GM12874 (cell line): Measurements from ENCODE around the gene CYP26C1.

Source experiments
- CTCF ChIP-seq: IDR thresholded peaks from 2 replicates; pipeline ENCODE4 v1.5.1; 2011; ENCODE audit warnings: low read depth, mild to moderate bottlenecking, control low read depth, low read length, moderate library complexity; ENCODE audit not compliant: insufficient read depth

Gene CYP26C1

DNA sequence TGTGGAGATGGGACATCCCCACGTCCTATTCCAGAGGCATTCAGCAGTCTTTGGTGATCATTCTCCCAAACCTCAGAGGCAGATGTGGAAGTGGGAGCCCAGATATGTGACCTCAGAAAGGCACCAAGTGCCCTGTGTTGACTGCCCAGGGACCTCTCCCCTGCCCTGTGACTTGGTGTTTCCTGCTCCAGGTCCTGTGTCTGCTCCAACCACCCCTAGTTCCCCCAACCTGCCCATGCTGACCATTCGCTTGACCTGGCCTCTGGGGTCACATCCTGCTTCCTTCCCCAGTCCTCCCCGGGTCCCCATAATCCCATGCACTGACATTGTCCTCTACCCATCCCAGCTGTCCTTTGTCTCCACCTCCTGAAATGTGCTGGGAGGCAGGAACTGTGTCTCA lies 20.7 kb downstream of the CYP26C1 start:
- no peak for TF ChIP-seq CTCF

DNA sequence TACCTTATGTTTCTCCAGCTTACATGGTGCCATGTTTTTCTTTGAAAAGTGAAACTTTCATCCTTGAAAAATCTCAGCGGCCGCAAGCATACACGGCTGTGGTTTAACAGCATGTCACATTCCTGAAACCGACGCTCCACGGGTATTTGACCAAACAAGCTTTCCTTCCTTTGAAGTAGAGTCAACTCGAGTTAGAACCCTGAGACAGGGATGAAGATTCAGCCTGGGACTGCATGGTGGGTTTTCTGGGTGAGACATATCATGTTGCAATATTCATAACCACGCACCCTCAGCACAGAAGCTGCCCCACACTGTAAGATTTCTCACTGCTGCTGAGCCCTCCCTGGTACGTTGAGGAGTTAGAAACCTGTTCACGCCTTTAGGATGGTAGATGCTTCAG lies 21.2 kb downstream of the CYP26C1 start:
- no peak for TF ChIP-seq CTCF

GRCh38 chr10:93083743-93084539 lies 23.3 kb downstream of the CYP26C1 start:
- TF ChIP-seq CTCF, result no peak

- TF ChIP-seq CTCF, result no peak
These were observed 24.8 kb downstream of the CYP26C1 start for GRCh38 chr10:93085272-93085859.

- no peak for TF ChIP-seq CTCF
These were observed 25.7 kb downstream of the CYP26C1 start for GRCh38 chr10:93086289-93086688.

DNA sequence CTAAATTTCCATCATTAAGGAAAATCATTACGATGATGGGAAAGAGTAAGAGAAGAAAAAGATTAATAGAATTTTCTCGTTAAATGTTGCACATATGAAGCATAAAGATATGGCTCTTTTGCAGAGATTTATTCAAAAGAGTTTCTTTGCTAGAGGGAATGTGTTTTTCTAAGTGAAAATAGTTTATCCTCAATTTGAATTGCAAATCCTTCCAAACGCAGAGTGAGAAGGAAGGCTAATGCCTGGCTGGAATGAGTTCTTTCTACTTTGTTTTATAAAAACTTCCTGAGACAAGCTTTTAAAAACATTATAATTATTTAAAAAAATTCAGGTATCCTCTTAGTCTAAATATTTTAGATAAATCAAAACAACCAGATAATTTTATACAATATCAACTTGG lies 27.2 kb downstream of the CYP26C1 start:
- TF ChIP-seq CTCF, result no peak

DNA sequence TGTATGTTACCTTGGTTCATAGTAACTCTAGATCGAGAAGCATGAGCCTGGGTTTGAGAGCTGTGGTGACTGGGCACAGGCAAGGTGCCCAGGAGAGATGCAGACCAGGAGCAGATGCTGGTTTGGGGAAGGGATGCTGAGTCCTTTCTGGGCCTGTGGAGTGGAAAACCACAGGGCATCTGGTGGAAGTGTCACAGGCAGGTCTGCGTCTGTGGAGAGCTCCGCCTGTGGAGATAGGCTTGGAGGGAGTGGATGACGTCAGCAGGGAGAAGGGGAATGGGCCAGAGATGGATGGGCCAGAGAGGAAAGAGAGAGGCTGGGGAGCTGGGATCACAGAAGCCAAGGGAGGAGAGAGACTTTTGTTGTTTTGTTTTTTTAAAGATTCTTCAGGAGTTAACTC lies 27.9 kb downstream of the CYP26C1 start:
- TF ChIP-seq CTCF, result no peak
